DOHH2 (cell line): ENCODE results near the gene SLC38A4.

ENCODE experiments used
- H3F3A ChIP-seq: fragments of 200-600 bp; sonication (generic), shearing (Covaris generic); 2 replicates; pipeline ENCODE4 v1.6.0; 2016; ENCODE audit warnings: antibody characterized with exemption, mild to moderate bottlenecking; ENCODE audit not compliant: control insufficient read depth, insufficient read depth
- H3K27ac ChIP-seq: fragments of 200-600 bp; sonication (generic); 2 replicates; pipeline ENCODE4 v1.5.1; 2014; ENCODE audit warnings: low read depth, mild to moderate bottlenecking, low read length, moderate library complexity
- H3K27me3 ChIP-seq: fragments of 200-600 bp; sonication (generic); 2 replicates; pipeline ENCODE4 v1.6.1; 2014; ENCODE audit warnings: mild to moderate bottlenecking, low read length, mixed read lengths; ENCODE audit not compliant: control insufficient read depth
- H3K36me3 ChIP-seq: fragments of 200-600 bp; sonication (generic); 2 replicates; pipeline ENCODE4 v1.6.1; 2014; ENCODE audit warnings: mild to moderate bottlenecking, low read length, moderate library complexity, mixed read lengths; ENCODE audit not compliant: control insufficient read depth
- H3K4me1 ChIP-seq: fragments of 200-600 bp; sonication (generic); 2 replicates; pipeline ENCODE4 v1.6.1; 2014; ENCODE audit warnings: mild to moderate bottlenecking, low read length, mixed read lengths; ENCODE audit not compliant: control insufficient read depth
- H3K4me2 ChIP-seq: fragments of 200-600 bp; sonication (generic); 2 replicates; pipeline ENCODE4 v1.6.0; 2014; ENCODE audit warnings: mild to moderate bottlenecking, low read length, moderate library complexity
- H3K4me3 ChIP-seq: fragments of 200-600 bp; sonication (generic); 2 replicates; pipeline ENCODE4 v1.5.1; 2014; ENCODE audit warnings: mild to moderate bottlenecking, low read length, mixed read lengths
- H3K79me2 ChIP-seq: fragments of 200-600 bp; sonication (generic); 2 replicates; pipeline ENCODE4 v1.6.1; 2014; ENCODE audit warnings: mild to moderate bottlenecking, low read length, mixed read lengths; ENCODE audit not compliant: control insufficient read depth
- H3K9me2 ChIP-seq: fragments of 200-600 bp; sonication (generic); replicated peaks from 2 replicates; pipeline ENCODE4 v1.6.1; 2014; ENCODE audit warnings: mild to moderate bottlenecking, low read length, mixed read lengths; ENCODE audit not compliant: control insufficient read depth
- H3K9me3 ChIP-seq: fragments of 200-600 bp; sonication (generic); 2 replicates; pipeline ENCODE4 v1.6.1; 2014; ENCODE audit warnings: antibody characterized with exemption, low read length, mixed read lengths; ENCODE audit not compliant: control insufficient read depth, insufficient read depth
- H4K20me1 ChIP-seq: fragments of 200-600 bp; sonication (generic); 2 replicates; pipeline ENCODE4 v1.6.0; 2014; ENCODE audit warnings: low read depth, mild to moderate bottlenecking, antibody characterized with exemption, low read length, moderate library complexity; ENCODE audit not compliant: control insufficient read depth, insufficient read depth
- CTCF ChIP-seq: fragments of 200-600 bp; sonication (generic); IDR thresholded peaks from one replicate; pipeline ENCODE4 v1.5.1; 2014; ENCODE audit warnings: antibody characterized with exemption, mild to moderate bottlenecking, low read depth, low read length; ENCODE audit not compliant: poor library complexity, severe bottlenecking
- EZH2phosphoT487 ChIP-seq: fragments of 200-600 bp; sonication (generic); IDR thresholded peaks from 2 replicates; pipeline ENCODE4 v1.6.1; 2017; ENCODE audit warnings: borderline replicate concordance, mild to moderate bottlenecking, antibody characterized with exemption, low read length, moderate library complexity, mixed read lengths

SLC38A4 gene

DNA sequence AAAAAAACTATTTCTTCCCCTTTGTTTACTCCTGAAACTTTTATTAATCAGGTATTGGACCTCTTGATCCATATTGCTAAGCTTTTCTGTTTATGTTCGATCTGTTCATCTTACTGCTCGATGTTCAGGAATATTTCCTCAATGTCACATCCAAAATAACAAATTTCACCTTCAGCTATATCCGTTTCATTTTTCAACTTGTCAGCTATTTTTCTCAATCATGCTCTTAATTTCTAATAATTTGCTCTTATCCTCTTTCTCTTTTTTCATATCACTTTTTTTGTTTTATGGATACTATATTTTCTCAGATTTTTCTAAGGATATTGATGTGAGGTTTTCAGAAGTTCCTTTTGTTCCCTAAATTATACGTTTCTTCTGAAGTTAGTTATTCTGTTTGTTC is 29.8 kb downstream of the SLC38A4 start:
- no peaks in the 10 kb centered on the region for H3K27me3 ChIP-seq
- H3K36me3 ChIP-seq, result no peaks in the 10 kb centered on the region
- no peaks in the 10 kb centered on the region for H3K79me2 ChIP-seq
- H3K4me1 ChIP-seq, result no peaks in the 10 kb centered on the region
- no peaks in the 10 kb centered on the region for H3F3A ChIP-seq
- H3K9me2 ChIP-seq, result no peaks in the 10 kb centered on the region
- H3K4me2 ChIP-seq, result no peak overlapping the region
- H3K27ac ChIP-seq, result no peak overlapping the region
- H3K4me3 ChIP-seq, result no peak overlapping the region
- no peaks in the 10 kb centered on the region for H4K20me1 ChIP-seq
- no peaks in the 10 kb centered on the region for H3K9me3 ChIP-seq
- TF ChIP-seq CTCF (no peak), EZH2phosphoT487 (no peak)

- Histone ChIP-seq H3K9me2 (no peaks in the 10 kb centered on the region), H3K4me3 (no peak overlapping the region), H4K20me1 (no peaks in the 10 kb centered on the region), H3K4me1 (no peaks in the 10 kb centered on the region), H3K27me3 (no peaks in the 10 kb centered on the region), H3K27ac (no peak overlapping the region), H3K4me2 (no peak overlapping the region), H3K9me3 (no peaks in the 10 kb centered on the region), H3K79me2 (no peaks in the 10 kb centered on the region), H3K36me3 (no peaks in the 10 kb centered on the region), H3F3A (no peaks in the 10 kb centered on the region)
- TF ChIP-seq EZH2phosphoT487, result no peak
- TF ChIP-seq CTCF, result no peak
Observed at GRCh38 chr12:46794593-46795190, 31.1 kb downstream of the SLC38A4 start.

DNA sequence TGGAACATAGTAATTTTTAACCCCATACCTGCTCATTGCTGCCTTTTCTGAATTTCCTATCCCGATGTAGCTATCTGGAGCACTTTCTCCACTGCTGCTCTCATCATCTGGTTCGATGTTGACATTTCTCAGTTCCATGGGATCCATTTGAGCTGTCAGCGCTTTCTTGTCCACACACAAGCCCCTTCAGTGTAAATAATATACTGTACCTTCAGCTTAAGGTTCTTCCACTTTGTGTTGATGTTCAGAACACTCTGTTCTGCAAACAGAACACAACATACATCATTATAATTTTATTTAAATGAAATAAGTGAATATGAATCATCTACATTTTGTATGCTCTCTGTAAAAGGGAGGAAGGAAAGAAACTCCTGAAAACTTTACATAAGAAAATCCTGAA is 32.9 kb downstream of the SLC38A4 start:
- no peaks in the 10 kb centered on the region for H3F3A ChIP-seq
- H3K4me3 ChIP-seq, result no peak overlapping the region
- no peaks in the 10 kb centered on the region for H3K36me3 ChIP-seq
- TF ChIP-seq CTCF (no peak), EZH2phosphoT487 (no peak)
- no peak overlapping the region for H3K4me2 ChIP-seq
- H3K9me2 ChIP-seq, result no peaks in the 10 kb centered on the region
- no peaks in the 10 kb centered on the region for H3K9me3 ChIP-seq
- H3K27me3 ChIP-seq, result no peaks in the 10 kb centered on the region
- H3K4me1 ChIP-seq, result no peaks in the 10 kb centered on the region
- no peak overlapping the region for H3K27ac ChIP-seq
- no peaks in the 10 kb centered on the region for H4K20me1 ChIP-seq
- H3K79me2 ChIP-seq, result no peaks in the 10 kb centered on the region
